ENCODE measurements around the gene PTPRN2.

GRCh38 chr7:157929671-157930070, 658.0 kb downstream of the PTPRN2 start:
- TF ChIP-seq CTCF (IDR thresholded peaks at IDR 0.05) (no peak), POLR2A (IDR thresholded peaks at IDR 0.05) (no peak)
